NCI-H2196 (cell line): ENCODE results near the gene MDP1.
A peak's percentile ranks its signal among the peaks of the same experiment; 100 is the strongest.
"Not testable (repeated sequence)": the region's sequence is repeated elsewhere in the genome, so short reads cannot be mapped to it uniquely, and the experiment has no call there.

Experiments
- DNase-seq: peaks from one replicate; lab custom pipeline; 2025; ENCODE audit not compliant: unreplicated experiment; lab: John Stamatoyannopoulos, UW

MDP1 gene

DNA sequence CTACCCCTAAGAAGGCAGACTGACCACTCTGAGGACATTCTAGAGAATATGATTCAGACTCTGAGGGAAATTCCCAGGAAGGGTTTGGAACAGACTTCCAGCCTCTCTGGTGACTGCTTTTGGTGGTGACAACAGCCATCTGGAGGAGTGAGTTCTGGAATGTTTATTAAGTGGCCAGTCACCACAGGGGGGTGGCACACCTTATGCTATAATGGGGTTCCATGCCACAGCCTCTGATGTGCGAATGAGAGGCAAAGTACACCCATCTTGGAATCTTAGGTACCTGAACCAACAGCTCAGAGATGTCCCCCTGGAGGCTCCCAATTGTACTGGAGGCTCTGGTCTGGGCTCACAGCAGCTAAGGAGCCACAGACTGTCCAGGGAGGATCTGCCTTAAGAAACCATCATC is 36.0 kb upstream of the MDP1 start:
- DNase-seq: no peak

DNA sequence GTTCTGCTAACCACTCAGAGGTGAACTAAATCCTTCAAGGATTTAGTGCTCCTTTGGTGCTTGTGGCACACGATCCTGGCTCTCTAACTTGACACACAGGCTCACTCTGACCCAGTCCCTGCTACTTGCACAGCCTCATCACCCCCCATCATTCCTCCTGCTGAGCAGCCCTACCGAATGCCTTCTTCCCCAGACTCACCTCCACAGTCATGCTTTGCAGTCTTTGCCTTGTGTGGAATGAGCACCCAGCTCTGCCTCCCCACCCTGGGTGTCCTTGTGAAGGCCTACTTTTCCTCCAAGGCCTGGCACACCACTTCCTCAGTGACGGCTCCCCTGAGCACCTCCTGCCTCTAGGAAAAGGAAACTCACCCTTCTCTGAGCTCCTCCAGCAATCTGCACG is 34.5 kb upstream of the MDP1 start:
- DNase-seq: no peak

DNA sequence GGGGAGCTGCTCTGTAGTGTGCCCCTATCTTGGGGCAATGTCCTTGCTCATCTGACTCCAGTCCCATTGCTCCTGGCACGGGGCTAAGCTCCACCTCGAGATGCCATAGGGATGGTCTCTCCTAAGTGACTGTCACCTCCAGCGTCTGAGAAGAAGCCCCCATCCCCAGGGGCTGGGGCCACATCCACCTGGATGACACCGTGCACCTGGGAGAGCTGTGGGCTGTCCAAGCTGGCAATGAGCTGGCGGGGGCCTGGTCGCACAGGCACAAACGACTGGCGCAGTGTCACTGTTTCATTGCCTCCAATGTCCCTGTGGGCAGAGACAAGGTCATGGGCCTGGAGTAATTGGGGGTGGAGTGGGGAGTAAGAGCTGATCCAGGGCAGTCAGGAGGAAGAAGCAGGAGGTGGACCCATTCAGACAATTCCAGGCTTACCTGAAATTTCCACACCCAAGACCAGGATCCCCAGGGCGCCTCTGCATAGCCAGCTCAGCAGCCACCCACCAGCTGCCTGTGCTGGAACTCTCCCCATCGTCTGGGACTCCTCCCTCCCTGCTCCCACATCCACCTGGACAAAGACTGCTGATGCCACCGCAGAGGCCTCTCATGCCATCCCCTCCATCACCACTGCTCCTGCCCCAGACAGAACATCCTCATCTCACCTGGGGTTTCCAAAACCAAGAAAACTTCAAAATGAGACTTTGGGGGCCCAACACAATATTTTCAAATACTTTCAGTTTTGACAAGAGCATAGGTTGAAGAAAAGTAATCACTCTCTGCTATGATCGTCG is 33.6 kb upstream of the MDP1 start:
- no peak for DNase-seq

GRCh38 chr14:24247422-24247821 is 31.6 kb upstream of the MDP1 start:
- no peak for DNase-seq

DNA sequence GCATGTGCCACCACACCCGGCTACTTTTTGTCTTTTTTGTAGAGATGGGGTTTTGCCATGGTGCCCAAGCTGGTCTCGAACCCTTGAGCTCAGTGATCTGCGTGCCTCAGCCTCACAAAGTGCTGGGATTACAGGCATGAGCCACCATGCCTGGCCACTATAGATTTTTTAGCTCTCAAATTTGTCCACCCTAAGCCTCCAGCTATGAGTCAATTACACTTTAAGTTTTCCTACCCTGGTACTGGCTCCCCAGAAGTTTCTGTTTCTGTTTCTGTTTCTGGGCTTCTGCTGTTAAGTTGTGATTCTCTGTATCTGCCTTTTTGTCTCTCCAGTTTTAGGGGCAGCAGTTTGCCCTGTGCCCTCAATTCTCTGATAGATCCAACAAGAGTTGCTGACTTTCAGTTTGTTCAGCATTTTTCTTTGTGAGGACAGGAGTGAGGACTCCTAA is 30.9 kb upstream of the MDP1 start:
- DNase-seq: no peak

DNA sequence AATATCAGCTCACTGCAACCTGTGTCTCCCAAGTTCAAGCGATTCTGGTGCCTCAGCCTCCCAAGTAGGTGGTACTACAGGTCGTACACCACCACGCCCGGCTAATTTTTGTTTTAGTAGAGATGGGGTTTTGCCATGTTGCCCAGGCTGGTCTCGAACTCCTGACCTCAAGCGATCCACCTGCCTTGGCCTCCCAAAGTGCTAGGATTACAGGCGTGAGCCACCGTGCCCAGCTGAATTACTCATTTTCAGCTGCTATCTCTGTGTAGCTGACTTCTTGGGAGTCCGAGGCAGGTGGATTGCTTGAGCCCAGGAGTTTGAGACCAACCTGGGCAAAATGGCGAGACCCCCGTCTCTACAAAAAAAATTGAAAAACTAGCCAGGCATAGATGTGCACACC is 29.5 kb upstream of the MDP1 start:
- DNase-seq: not testable (repeated sequence)

- DNase-seq: no peak
These were observed 27.5 kb upstream of the MDP1 start for GRCh38 chr14:24243336-24243836.

GRCh38 chr14:24241829-24242443 is 26.1 kb upstream of the MDP1 start:
- peak; percentile 93 for DNase-seq

DNA sequence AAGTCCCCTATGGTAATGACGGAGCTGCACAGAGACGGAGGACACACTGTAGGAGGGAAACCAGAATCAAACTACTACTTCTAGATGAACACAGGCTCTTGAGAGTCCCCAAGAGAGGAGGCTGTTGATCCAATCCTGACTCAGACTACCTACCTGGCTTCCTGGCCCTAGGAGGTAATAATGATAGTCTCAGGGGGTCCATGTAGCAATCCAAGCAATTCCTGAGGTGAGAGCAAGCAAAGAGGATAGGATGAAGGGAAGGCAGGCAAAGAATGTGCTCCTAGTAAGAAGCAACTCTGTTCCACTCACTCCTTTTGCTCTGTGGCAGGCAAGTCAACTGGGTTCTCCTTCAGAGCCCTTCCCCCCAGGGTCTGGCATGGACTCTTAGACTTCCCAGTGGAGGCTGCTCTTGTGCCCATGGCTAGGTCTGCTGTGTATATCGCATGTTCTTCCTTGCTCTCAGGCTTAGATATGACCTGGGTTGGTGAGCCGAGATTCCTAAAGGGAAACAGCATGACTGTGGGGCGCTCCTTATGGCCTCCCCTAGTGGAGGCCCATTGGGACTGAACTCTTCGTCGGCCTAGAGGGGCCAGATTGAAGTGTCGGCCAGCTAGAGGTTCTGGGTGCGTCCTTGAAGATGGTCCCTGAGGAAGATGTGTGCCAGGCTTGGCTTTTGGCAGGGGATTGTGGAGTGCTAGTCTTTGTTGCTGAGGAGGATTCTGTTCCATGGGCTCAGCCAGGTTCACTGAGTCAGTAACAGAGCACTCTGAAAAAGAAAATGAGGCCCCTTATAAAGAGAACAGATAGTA is 24.4 kb upstream of the MDP1 start:
- no peak for DNase-seq

GRCh38 chr14:24238527-24239037 is 22.7 kb upstream of the MDP1 start:
- DNase-seq: no peak

DNA sequence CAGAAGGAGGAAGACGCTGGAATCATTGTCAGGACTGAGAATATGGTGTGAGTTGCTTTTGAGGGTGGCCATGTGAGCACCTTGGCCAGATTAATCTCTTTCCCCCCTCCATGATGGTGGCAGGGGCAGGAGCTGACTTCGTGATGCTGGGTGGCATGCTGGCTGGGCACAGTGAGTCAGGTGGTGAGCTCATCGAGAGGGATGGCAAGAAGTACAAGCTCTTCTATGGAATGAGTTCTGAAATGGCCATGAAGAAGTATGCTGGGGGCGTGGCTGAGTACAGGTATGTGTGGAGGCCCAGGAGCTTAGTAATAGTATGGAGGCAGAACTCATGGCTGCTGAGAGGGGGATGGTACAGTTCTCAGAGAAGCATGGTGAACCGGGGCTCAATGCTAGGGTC is 22.3 kb upstream of the MDP1 start:
- no peak for DNase-seq

DNA sequence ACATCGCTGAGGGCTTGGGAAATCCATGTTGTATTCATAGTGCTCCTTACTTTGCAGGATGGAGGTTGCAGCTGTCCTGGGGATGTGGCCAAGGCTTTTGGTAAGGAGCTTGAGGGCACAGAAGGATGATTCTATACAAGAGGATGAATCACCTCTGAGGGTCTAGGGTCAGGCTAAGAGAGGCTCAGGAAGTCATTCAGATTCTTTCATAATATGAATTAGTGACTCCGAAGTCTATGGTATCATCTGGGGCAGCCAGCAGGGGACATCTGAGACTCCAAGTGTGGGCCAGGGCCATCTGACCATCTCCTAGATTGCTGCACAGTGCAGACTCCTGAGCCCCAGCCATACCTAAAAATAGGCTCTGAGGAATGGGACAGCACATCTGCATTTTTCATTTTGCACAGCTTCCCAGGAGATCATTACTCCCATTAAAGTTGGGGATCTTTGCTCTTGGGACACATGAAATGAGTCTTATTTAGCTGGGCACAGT is 21.6 kb upstream of the MDP1 start:
- DNase-seq: no peak

GRCh38 chr14:24236689-24237462 is 21.0 kb upstream of the MDP1 start:
- no peak for DNase-seq

GRCh38 chr14:24235804-24236688 is 20.2 kb upstream of the MDP1 start:
- DNase-seq: no peak

DNA sequence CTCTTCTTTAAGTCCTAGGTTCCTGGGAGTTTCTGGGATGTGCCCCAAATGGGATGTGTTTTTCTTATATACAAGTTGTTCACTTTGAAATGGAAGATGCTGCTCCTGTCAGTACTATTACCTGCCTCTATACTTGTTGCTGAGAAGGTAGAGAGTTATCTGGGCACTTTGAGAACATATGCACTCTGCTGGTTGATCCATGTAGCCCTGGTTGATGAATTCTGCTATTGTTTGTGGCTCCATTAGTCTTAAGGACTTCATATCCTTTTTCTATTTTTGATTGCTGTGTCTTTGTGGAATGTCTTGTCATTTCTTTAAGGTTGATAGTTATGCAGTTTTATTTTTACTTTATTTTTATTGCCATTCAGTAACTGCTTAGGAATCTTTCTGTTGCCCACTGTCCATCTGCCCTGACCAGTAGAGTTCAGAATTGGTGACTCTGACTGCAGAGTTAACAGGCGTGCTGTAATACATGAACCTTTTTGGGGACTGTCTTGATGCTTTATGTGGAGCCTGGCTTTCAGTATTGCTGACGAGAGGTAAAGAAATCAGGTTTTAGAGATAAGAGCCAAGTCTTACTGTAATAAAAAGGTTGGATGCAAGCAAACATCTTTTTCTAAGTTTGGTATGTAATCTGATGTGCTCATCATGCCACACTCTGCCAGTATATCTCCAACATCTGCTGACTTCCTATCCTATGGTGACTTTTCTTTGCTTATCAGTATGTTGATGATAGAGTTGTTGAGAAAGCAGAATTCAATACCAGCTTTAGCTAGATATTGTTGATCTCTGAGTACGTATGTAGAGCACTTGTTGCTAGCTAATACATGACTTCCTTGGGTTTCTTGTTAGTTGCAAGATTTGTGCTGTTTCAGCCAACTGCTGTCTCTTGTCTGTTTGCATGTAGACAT is 18.5 kb upstream of the MDP1 start:
- no peak for DNase-seq

GRCh38 chr14:24233538-24233866 is 17.6 kb upstream of the MDP1 start:
- peak; percentile 34 for DNase-seq

- DNase-seq: no peak
These were observed 17.0 kb upstream of the MDP1 start, which contains the start of gene GMPR2 for GRCh38 chr14:24232645-24233537. GMPR2 (plus strand) TSS chr14:24232929; CDS start chr14:24233254, 325 bp downstream.
